Measurements from ENCODE around the gene TIAM1. TPM values are rescaled to one million over a fixed set of nuclear protein-coding genes. Genes with fewer than 3 reads are reported as not detected.

TIAM1 gene
- polyA plus RNA-seq, 2 of the 4 experiments (the other 2 are of a cell fraction), result 0.23 to 0.40 TPM

GRCh38 chr21:31099122-31099521 lies 244.9 kb downstream of the TIAM1 start:
- TF ChIP-seq NPAS2 (CRISPR knock-in tag; IDR thresholded peaks at IDR 0.05; ENCODE audit: borderline replicate concordance) (no peak), CHD2 (IDR thresholded peaks at IDR 0.05; ENCODE audit: low read length, partially characterized antibody) (no peak), MAFK (IDR thresholded peaks at IDR 0.05; ENCODE audit: partially characterized antibody) (no peak), CBX2 (IDR thresholded peaks at IDR 0.05; ENCODE audit: borderline replicate concordance, low read depth) (no peak), POLR2AphosphoS2 (conservative IDR thresholded peaks at IDR 0.05; ENCODE audit: low read length) (no peak)
- H3K27ac ChIP-seq, result no peak overlapping the region
- 62% methylated on average over 6 of the region's 14 CpGs for WGBS (ENCODE audit: missing lambda C conversion rate)
- no peaks in the 10 kb centered on the region for H3K9me3 ChIP-seq
- DNase-seq (ENCODE audit: low read depth in 1 of 2, low spot score in 1 of 2) (no peak), ATAC-seq (no peak), FAIRE-seq (no peak)
- H3K4me2 ChIP-seq, result no peak overlapping the region
- POLR2A ChIA-PET, result no interaction called here
- no peak overlapping the region for H3K4me3 ChIP-seq
- no peaks in the 10 kb centered on the region for H3K4me1 ChIP-seq
- CTCF ChIA-PET, result interaction anchor here (0.6 to 8.9 kb wide), 14 partner anchors 10 to 511 kb away, joined by 3 to 74 read pairs (median 3); no protein-coding TSS in a partner anchor

GRCh38 chr21:31098576-31099005 lies 245.5 kb downstream of the TIAM1 start:
- TF ChIP-seq BCL3 (IDR thresholded peaks at IDR 0.05) (no peak), CTCF (IDR thresholded peaks at IDR 0.05) (peak; percentile 55), SMC3 (IDR thresholded peaks at IDR 0.05) (peak; percentile 47; the same call in 2 of the 3 replicates), RAD21 (conservative IDR thresholded peaks at IDR 0.05 in 1 of 2, IDR thresholded peaks at IDR 0.05 in 1 of 2) (peak; percentile 61 to 66), JUN (IDR thresholded peaks at IDR 0.05) (no peak), HEYL (CRISPR knock-in tag; IDR thresholded peaks at IDR 0.05) (no peak), CHD4 (IDR thresholded peaks at IDR 0.05; ENCODE audit: borderline replicate concordance) (no peak)
- no peak overlapping the region for H3K4me3 ChIP-seq
- FAIRE-seq, result no peak
- no peak overlapping the region for H3K27ac ChIP-seq
- DNase-seq (ENCODE audit: low read depth in 1 of 2, low spot score in 1 of 2), result peak in 1 of 2 experiments; percentile 44
- WGBS (ENCODE audit: missing lambda C conversion rate), result 10% methylated on average over 22 of the region's 23 CpGs
- H3K4me2 ChIP-seq, result no peak overlapping the region
- peak; percentile 73 to 86; a peak in 5 of 6 replicates for ATAC-seq
- ChIA-PET POLR2A (no interaction called here), CTCF (interaction anchor here (0.6 to 8.9 kb wide), 17 partner anchors 9 to 506 kb away, joined by 3 to 74 read pairs (median 3); no protein-coding TSS in a partner anchor)
- H3K9me3 ChIP-seq, result no peaks in the 10 kb centered on the region
- no peaks in the 10 kb centered on the region for H3K4me1 ChIP-seq

GRCh38 chr21:31092832-31093625 lies 251.0 kb downstream of the TIAM1 start:
- WGBS (ENCODE audit: missing lambda C conversion rate), result 4% methylated on average over 7 of the region's 7 CpGs
- no peak overlapping the region for H3K4me3 ChIP-seq
- no peaks in the 10 kb centered on the region for H3K4me1 ChIP-seq
- ChIA-PET POLR2A (no interaction called here), CTCF (no interaction called here)
- no peaks in the 10 kb centered on the region for H3K9me3 ChIP-seq
- no peak for DNase-seq (ENCODE audit: low read depth in 1 of 2, low spot score in 1 of 2)
- TF ChIP-seq HOXB13 (CRISPR knock-in tag; IDR thresholded peaks at IDR 0.05; ENCODE audit: low read depth) (no peak), CEBPB (IDR thresholded peaks at IDR 0.05) (no peak), E2F6 (IDR thresholded peaks at IDR 0.05; ENCODE audit: borderline replicate concordance, low read depth) (no peak), ZSCAN20 (CRISPR knock-in tag; IDR thresholded peaks at IDR 0.05) (no peak), HOXB5 (CRISPR knock-in tag; IDR thresholded peaks at IDR 0.05) (no peak), HEYL (CRISPR knock-in tag; IDR thresholded peaks at IDR 0.05) (no peak), FOSB (CRISPR knock-in tag; IDR thresholded peaks at IDR 0.05) (no peak), REST (IDR thresholded peaks at IDR 0.05) (no peak), MAZ (IDR thresholded peaks at IDR 0.05; ENCODE audit: borderline replicate concordance, low read depth, low read length) (no peak), RARB (CRISPR knock-in tag; IDR thresholded peaks at IDR 0.05) (no peak), JUNB (IDR thresholded peaks at IDR 0.05) (no peak), NPAS2 (CRISPR knock-in tag; IDR thresholded peaks at IDR 0.05; ENCODE audit: borderline replicate concordance) (no peak), EHF (CRISPR knock-in tag; IDR thresholded peaks at IDR 0.05) (no peak)
- H3K4me2 ChIP-seq, result no peak overlapping the region
- no peak for ATAC-seq
- no peak for FAIRE-seq
- no peak overlapping the region for H3K27ac ChIP-seq
